ENCODE measurements around the gene RBM20.
"Not testable (repeated sequence)": the region's sequence is repeated elsewhere in the genome, so short reads cannot be mapped to it uniquely, and the experiment has no call there.

RBM20 gene

DNA sequence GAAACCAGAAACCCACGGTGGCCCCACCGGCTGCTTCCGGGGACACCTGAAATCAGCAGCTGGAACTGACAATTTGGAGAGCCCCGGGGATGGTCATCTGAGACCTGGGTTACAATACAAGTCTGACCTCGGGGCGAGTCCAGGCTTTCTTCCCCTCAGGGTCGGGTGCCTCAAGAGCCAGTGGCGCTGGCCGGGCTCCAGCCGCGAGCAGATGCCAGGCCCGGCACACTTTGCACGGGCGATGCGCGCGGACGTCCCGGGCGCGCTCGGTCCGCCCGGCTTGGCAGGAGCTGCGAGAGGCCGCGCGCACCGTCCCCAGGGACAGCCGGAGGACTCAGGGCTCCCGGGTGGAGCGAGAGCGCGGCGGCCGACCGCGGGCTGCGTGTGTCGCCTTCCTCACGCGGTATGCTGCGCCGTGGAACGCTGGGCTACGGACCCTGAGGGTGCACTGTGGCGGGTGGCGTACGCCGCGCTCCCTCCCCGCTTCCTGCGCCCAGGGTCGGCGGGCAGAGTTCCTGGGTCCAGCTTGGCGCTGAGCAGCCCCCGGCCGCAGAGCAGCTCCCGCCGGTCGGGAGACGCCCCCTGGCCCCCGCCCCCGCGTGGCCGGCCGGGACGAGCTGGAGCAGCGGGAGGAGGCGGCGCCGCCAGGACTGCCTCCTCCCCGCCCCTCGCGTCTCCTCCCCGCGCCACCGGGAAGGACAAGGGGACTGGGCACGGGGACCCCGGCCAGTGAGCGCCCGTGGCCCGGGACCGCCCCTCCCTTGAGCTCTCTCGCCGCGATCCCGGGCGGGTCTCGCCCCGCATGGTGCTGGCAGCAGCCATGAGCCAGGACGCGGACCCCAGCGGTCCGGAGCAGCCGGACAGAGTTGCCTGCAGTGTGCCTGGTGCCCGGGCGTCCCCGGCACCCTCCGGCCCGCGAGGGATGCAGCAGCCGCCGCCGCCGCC, at the start of gene RBM20:
RBM20 (plus strand) TSS at position 684 of the 945 bp plus-strand sequence; CDS start at position 803, 119 bp downstream.
- no peak for DNase-seq

GRCh38 chr10:110597476-110597875, 46.7 kb upstream of the RBM20 start:
- DNase-seq: no peak

- DNase-seq: peak; percentile 1
Observed at GRCh38 chr10:110600487-110601101, 43.5 kb upstream of the RBM20 start.

DNA sequence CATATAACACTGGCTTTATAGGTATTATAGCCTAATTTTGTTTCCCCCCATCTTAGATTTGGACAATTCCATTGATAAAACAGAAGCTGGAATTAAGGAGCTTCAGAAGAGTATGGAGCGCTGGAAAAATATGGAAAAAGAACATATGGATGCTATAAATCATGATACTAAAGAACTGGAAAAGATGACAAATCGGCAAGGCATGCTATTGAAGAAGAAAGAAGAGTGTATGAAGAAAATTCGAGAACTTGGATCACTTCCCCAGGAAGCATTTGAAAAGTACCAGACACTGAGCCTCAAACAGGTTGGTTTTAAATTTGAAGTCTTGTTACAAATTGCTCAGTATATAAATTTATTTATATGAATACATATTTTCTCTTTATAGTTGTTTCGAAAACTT, 42.6 kb upstream of the RBM20 start:
- DNase-seq: no peak

- no peak for DNase-seq
Observed at GRCh38 chr10:110608087-110608486, 36.0 kb upstream of the RBM20 start.

- DNase-seq: peak; percentile 8
Observed at GRCh38 chr10:110609605-110610004, 34.5 kb upstream of the RBM20 start.

- DNase-seq: peak; percentile 21
Observed at GRCh38 chr10:110610308-110610774, 33.8 kb upstream of the RBM20 start.

GRCh38 chr10:110610781-110611180, 33.4 kb upstream of the RBM20 start:
- not testable (repeated sequence) for DNase-seq

GRCh38 chr10:110612087-110612486, 32.0 kb upstream of the RBM20 start:
- no peak for DNase-seq

GRCh38 chr10:110612629-110613028, 31.5 kb upstream of the RBM20 start:
- DNase-seq: no peak

DNA sequence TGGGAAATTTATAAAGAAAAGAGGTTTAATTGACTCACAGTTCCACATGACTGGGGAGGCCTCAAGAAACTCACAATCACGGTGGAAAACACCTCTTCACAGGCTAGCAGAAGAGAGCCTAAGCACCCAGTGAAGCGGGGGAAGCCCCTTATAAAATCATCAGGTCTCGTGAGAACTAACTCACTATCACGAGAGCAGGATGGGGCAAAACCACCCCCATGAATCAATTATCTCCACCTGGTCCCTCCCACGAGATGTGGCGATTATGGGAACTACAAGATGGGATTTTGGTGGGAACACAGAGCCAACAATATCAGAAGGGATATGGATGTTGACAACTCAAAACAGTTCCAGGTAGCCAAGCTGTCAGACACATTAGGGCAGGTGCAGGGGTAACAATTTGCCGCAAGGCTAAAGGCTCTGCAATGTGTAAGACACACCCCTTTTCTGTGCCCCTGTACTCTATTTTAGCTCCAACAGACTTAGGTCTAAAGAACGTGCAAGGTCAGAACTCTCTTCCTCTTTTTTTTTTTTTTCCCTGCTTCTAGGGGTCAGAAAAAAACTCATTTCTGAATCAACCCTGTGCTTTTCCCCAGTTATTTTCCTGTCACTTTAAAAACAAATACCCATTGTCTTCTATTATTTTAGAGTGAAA, 30.7 kb upstream of the RBM20 start:
- DNase-seq: no peak

- no peak for DNase-seq
Observed at GRCh38 chr10:110613996-110614495, 30.1 kb upstream of the RBM20 start.

- no peak for DNase-seq
Observed at GRCh38 chr10:110615057-110615747, 28.9 kb upstream of the RBM20 start.

- DNase-seq: no peak
Observed at GRCh38 chr10:110616493-110617033, 27.6 kb upstream of the RBM20 start.

GRCh38 chr10:110617425-110618229, 26.5 kb upstream of the RBM20 start:
- peak; percentile 52 for DNase-seq

DNA sequence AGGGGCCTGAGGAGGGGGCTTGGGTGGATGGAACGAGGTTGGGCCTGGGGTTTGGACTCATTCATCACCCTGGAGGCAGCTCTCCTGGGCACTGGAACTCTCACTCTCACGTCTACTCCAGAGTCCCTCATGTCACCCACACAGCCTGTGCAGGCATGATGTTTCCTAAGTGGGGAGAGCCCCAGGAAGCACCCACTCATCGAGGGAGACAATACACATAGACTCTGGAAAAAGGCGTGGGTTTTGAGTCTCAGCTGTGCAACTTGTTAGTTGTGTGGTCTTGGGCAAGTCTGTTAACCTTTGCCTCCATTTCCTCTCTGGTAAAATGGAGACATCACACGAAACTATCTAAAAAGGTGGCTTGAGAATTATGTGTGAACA, 25.9 kb upstream of the RBM20 start:
- no peak for DNase-seq

DNA sequence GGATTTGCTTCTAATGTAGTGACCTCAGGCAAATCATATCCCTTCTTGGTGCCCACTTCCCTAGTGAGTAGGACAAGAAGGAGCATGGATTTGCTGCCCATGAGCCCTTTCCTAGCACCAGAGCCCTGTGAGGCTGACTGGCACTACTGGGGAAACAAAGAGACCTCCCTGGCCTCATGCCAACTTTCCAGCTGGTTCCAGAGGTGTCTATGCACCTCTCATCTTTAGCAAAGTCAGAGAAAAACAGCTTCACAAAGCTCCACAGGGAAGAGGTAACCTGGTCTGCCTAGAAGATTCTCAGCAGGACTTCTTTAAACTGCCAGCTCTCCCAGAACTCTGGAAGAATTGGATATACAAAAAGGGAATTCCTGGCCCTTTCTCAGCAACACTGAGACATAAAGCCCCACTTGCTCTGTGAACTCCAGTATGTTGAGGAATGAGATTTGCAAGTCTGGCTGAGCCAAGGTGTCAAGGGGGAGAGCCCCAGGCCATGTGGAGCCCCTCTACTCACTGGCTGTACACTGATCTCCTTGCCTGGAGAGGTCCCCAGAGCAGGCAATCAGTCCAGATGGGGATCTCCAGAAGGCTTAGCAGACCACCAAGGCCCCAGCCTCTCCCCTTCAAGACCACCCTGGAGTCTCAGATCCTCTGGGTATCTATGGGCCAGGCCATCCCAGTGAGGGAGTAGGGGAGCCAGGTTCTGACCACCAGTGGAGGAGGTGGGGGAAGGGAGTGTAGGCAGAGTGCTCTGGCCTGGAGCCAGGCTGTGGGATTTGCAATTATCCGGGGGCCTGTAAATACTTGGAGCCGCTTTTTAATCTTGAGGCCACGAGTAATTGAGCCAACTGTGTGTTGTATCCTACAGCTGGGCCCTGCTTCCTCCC, 24.4 kb upstream of the RBM20 start:
- peak; percentile 10 for DNase-seq

GRCh38 chr10:110620398-110620719, 23.8 kb upstream of the RBM20 start:
- no peak for DNase-seq

DNA sequence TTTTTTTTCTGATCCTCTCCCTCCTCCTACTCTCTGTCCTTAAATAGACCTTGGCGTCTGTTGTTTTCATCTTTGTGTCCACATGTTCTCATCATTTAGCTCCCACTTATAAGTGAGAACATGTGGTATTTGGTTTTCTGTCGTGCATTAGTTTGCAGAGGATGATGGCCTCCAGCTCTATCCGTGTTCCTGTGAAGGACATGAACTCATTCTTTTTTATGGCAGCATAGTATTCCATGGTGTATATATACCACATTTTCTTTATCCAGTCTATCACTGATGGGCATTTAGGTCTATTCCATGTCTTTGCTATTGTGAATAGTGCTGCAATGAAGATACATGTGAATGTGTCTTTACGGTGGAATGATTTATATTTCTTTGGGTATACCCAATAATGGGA, 20.8 kb upstream of the RBM20 start:
- not testable (repeated sequence) for DNase-seq

- no peak for DNase-seq
Observed at GRCh38 chr10:110625356-110625894, 18.7 kb upstream of the RBM20 start.
